Cardiac fibroblast (primary cell): ENCODE measurements around the gene TMEM225B.

Experiments used
- DNase-seq, 2 donors: peaks; one replicate each; pipeline versions ENCODE4 v3.0.0 to v3.0.0-alpha.2; 2010; ENCODE audit warnings: low read depth in 2 of 2
- H3K4me3 ChIP-seq, 2 donors: replicated peaks in 1 of 2; 1 replicate in 1 of 2; 2 replicates in 1 of 2; pipeline ENCODE4 v1.5.1; 2011; ENCODE audit warnings: low read depth in 2 of 2, low read length in 2 of 2, mild to moderate bottlenecking in 2 of 2, moderate library complexity in 1 of 2
- CTCF ChIP-seq: IDR thresholded peaks from one replicate; pipeline ENCODE4 v1.5.1; 2011; ENCODE audit warnings: low read depth, mild to moderate bottlenecking, low read length, inconsistent platforms

TMEM225B gene

GRCh38 chr7:99557940-99558305 is 40.1 kb upstream of the TMEM225B start:
- TF ChIP-seq CTCF: no peak
- DNase-seq: peak in 1 of 2 donors; percentile 21
- peak overlapping the region; percentile 86 to 91 for H3K4me3 ChIP-seq

GRCh38 chr7:99558306-99559174 is 39.5 kb upstream of the TMEM225B start, which contains the start of gene ZNF655:
TSS of gene ZNF655 (plus strand) at chr7:99558642. CDS start at chr7:99560560, 1,918 bp downstream.
- no peak for TF ChIP-seq CTCF
- H3K4me3 ChIP-seq: peak within 1 kb of the TSS; percentile 86 to 91
- peak; percentile 83 to 89 for DNase-seq

- peak overlapping the region; percentile 86 to 91 for H3K4me3 ChIP-seq
- peak in 1 of 2 donors; percentile 37 for DNase-seq
- TF ChIP-seq CTCF: no peak
These were observed 38.7 kb upstream of the TMEM225B start for GRCh38 chr7:99559175-99559915.

GRCh38 chr7:99560834-99561736 is 37.0 kb upstream of the TMEM225B start:
- TF ChIP-seq CTCF: no peak
- no peak for DNase-seq
- H3K4me3 ChIP-seq: no peak overlapping the region

DNA sequence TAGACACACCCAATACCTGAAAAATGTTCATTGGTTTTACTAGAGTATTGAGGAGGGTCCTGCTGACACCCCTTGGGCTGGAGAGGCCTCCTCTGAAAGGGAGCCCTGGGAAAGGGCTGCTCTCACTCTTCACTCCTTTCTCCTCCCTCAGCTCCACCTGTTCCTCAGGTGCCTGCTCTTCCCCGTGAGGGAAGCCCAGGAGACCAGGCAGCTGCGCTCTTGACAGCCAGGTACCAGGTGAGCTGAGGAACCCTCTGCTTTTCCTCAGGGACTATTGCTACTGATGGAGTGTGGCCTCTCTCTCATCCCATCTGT is 36.4 kb upstream of the TMEM225B start:
- H3K4me3 ChIP-seq: no peak overlapping the region
- no peak for DNase-seq
- no peak for TF ChIP-seq CTCF

DNA sequence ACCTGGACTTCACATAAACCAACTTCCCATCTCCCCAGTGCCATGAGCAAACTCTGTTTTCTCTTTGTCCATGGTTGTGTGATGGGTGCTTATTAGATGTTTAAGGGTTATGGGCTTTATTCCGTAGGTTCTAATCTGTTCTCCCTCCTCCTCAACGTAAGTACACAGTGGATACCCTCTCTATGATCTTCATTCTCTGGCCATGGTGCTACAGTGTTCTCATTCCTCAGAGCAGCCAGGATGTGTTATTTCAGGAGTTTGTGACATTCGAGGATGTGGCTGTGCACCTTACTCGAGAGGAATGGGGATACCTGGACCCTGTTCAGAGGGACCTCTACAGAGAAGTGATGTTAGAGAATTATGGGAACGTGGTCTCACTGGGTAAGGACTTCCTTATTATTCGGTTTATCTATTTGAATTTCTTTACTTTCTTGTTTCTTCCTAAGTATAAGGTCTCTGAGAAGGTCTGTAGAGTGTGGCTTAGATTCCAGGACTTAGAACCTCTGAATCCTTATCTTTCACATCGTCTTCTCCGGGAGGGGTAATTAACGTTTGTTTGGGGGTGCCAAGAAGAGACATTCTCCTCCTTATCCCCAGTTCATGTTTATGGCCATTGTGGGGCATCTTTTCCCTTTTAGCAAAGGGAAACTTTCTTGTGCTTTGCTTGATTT is 35.8 kb upstream of the TMEM225B start:
- DNase-seq: no peak
- no peak for TF ChIP-seq CTCF
- no peak overlapping the region for H3K4me3 ChIP-seq
